GM12875 (cell line): ENCODE measurements around the gene RNF180.
"Not testable (repeated sequence)": the region's sequence is repeated elsewhere in the genome, so short reads cannot be mapped to it uniquely, and the experiment has no call there.

Experiments used
- H3K4me3 ChIP-seq: one replicate; pipeline ENCODE4 v1.5.1; 2011; ENCODE audit warnings: low read depth, low read length, control low read depth
- TF ChIP-seq, protein P1 (sequence below): IDR thresholded peaks from 2 replicates; pipeline ENCODE4 v1.5.1; 2011; ENCODE audit warnings: low read depth, mild to moderate bottlenecking, control low read depth, inconsistent platforms, low read length, moderate library complexity, borderline replicate concordance; ENCODE audit not compliant: insufficient read depth

Gene RNF180

GRCh38 chr5:64273276-64273675 is 107.6 kb downstream of the RNF180 start:
- no peak overlapping the region for H3K4me3 ChIP-seq
- TF ChIP-seq, protein P1, sequence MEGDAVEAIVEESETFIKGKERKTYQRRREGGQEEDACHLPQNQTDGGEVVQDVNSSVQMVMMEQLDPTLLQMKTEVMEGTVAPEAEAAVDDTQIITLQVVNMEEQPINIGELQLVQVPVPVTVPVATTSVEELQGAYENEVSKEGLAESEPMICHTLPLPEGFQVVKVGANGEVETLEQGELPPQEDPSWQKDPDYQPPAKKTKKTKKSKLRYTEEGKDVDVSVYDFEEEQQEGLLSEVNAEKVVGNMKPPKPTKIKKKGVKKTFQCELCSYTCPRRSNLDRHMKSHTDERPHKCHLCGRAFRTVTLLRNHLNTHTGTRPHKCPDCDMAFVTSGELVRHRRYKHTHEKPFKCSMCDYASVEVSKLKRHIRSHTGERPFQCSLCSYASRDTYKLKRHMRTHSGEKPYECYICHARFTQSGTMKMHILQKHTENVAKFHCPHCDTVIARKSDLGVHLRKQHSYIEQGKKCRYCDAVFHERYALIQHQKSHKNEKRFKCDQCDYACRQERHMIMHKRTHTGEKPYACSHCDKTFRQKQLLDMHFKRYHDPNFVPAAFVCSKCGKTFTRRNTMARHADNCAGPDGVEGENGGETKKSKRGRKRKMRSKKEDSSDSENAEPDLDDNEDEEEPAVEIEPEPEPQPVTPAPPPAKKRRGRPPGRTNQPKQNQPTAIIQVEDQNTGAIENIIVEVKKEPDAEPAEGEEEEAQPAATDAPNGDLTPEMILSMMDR = no peak

DNA sequence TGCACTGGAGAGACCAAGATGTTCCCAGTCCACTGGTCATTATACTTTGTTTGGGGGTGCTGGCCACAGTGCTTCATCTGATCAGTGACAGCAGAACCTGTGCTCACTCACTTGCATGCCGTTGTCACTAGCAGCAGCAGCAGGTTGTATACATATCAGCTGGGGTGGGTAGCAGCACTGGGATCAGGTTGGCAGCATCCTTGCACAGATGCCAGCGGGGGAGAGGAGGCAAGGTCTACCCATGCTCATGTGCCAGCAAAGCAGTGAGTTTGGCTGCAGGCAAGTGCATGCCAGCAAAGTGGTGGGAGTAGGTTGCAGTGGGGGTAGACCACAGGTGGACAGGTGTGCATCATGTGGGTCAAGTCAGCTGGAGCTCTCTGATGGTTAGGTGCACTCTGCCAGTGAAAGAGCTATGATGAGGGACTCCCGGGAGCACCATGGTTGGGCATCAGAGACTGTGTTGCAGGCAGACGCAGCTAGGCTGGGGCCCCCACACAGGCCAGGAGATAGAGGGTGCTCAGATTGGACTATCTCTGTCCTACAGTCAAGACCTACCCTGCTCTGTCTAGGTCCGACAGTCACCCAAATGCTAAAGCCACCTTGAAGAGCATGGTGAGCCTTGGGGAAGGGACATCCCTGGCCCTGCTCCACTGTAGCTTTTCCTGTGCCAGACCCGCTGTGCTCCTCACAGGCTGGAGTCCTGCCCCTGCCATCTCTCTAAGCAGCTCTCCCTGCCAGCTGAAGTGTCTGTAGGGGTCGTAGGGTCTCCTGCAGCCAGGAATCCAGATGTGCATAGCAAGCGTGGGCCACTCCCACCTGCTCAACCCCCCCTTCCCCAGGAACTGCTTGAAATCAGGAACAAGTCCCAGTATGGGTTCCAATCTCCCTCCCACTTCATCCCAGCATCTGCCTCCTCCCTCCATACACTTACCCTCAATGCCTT is 119.8 kb downstream of the RNF180 start:
- TF ChIP-seq, protein P1 = no peak
- H3K4me3 ChIP-seq = no peak overlapping the region

DNA sequence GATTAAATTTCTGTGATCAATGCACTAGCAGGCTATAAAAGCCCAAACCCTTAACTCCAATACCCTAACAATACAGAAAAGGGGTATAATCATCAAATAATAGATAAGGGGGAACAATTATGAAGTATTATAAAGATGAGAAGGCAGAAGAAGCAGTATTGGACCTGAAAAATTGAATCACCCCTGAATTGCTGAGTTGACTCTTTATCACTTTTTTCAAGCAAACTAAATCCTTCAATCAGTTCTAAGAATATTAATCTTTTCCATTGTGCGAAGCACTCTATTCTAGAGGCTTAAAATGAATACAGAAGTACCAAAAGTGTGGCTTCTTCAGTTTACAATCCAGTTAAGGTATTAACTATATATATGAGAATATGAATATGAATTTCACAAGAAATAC is 120.7 kb downstream of the RNF180 start:
- H3K4me3 ChIP-seq = no peak overlapping the region
- TF ChIP-seq, protein P1 = no peak

DNA sequence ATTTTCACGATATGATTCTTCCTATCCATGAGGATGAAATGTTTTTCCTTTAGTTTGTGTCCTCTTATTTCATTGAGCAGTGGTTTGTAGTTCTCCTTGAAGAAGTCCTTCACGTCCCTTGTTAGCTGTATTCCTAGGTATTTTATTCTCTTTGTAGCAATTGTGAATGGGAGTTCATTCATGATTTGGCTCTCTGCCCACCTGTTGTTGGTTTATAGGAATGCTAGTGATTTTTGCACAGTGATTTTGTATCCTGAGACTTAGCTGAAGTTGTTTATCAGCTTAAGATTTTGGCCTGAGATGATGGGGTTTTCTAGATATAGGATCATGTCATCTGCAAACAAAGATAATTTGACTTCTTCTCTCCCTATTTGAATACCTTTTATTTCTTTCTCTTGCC is 122.9 kb downstream of the RNF180 start:
- H3K4me3 ChIP-seq = not testable (repeated sequence)

- TF ChIP-seq, protein P1 = no peak
- no peak overlapping the region for H3K4me3 ChIP-seq
Measured at GRCh38 chr5:64292611-64293215, 127.1 kb downstream of the RNF180 start.

- H3K4me3 ChIP-seq = no peak overlapping the region
- TF ChIP-seq, protein P1 = no peak
Measured at GRCh38 chr5:64295101-64295500, 129.5 kb downstream of the RNF180 start.

DNA sequence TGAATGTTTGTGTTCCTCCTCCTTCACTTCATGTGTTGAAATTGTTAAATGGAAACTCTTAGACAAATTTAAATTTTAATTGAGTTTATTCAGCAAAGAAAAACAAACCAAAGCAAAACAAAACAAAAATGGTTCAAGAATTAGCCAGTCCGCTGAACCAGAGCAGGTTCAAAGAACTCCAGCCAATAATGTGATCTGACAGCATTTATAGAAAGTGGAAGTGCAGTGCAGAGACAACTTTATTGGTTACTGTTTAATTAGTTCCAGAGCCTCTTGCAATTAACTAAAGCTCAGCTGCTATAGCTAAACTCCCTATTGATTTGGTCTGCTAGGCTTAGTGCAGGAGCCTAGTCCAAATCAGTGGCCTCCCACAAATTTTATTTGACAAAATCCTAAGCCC is 132.9 kb downstream of the RNF180 start:
- no peak overlapping the region for H3K4me3 ChIP-seq
- TF ChIP-seq, protein P1 = no peak
